K562 (cell line): ENCODE measurements around the gene CACNB1. TPM values are rescaled to one million over a fixed set of nuclear protein-coding genes. Genes with fewer than 3 reads are reported as not detected.

Experiments used
- ATAC-seq: fragments of 200-7000 bp; cut with Tn5 transposase; 3 replicates; pipeline ENCODE4 v1.9.1; 2020; ENCODE audit warnings: moderate library complexity
- BruUV-seq: library from RNA; stranded (reverse); fragments of 400-500 nt; replicated peaks from 2 replicates; lab custom pipeline; 2021; lab: Mats Ljungman, UMichigan
- CTCF ChIA-PET: fragments of 300-600 bp; formaldehyde crosslinking; extraction: SDS; loops from one replicate; lab custom pipeline; 2021; ENCODE audit warnings: low intra/inter-chr PET ratio; lab: Yijun Ruan, JAX
- POLR2A ChIA-PET: fragments of 300-600, 350-650 bp; sonication (Branson Sonifier 250); formaldehyde crosslinking; extraction: SDS; loops from one replicate; lab custom pipeline; 2021; ENCODE audit warnings: antibody characterized with exemption, inconsistent platforms; lab: Yijun Ruan, JAX
- DNase-seq, 4 experiments: peaks; one replicate each; pipeline versions ENCODE4 v3.0.0 to v3.0.0-alpha.2; 2011 to 2018; ENCODE audit warnings: low spot score in 3 of 4, mixed read lengths in 3 of 4; ENCODE audit errors: extremely low read depth in 1 of 4
- FAIRE-seq: peaks from 2 replicates; lab custom pipeline; 2011; peaks lifted over from hg19 to GRCh38; lab: Jason Lieb, UNC
- H2AFZ ChIP-seq: 2 replicates; pipeline ENCODE4 v1.6.0; 2011; ENCODE audit warnings: low read depth, low read length, control low read depth, inconsistent platforms
- H3K27ac ChIP-seq: fragments of 200-600 bp; 3 replicates; pipeline ENCODE4 v1.8.0; 2011; ENCODE audit warnings: low read depth, mild to moderate bottlenecking, control low read depth, inconsistent platforms, low read length, moderate library complexity, mixed read lengths; ENCODE audit errors: extremely low read depth
- H3K27me3 ChIP-seq, 2 experiments: fragments of 300-600 bp in 1 of 2; 2 replicates in 1 of 2; 3 replicates in 1 of 2; pipeline versions ENCODE4 v1.6.0 to v1.8.0; 2011; ENCODE audit warnings: inconsistent platforms in 2 of 2, low read length in 2 of 2, mild to moderate bottlenecking in 1 of 2, mixed read lengths in 1 of 2, moderate library complexity in 1 of 2; ENCODE audit not compliant: control insufficient read depth in 2 of 2, insufficient read depth in 2 of 2
- H3K36me3 ChIP-seq: fragments of 300-600 bp; 3 replicates; pipeline ENCODE4 v1.8.0; 2011; ENCODE audit warnings: mild to moderate bottlenecking, low read length, inconsistent platforms; ENCODE audit not compliant: control insufficient read depth, insufficient read depth
- H3K4me1 ChIP-seq, 2 experiments: fragments of 200-600 bp in 1 of 2; replicated peaks in 1 of 2; 2 replicates in 1 of 2; 3 replicates in 1 of 2; pipeline versions ENCODE4 v1.5.1 to v1.8.0; 2011; ENCODE audit warnings: inconsistent platforms in 2 of 2, low read length in 2 of 2, mild to moderate bottlenecking in 1 of 2, mixed read lengths in 1 of 2, moderate library complexity in 1 of 2; ENCODE audit not compliant: control insufficient read depth in 2 of 2, insufficient read depth in 2 of 2
- H3K4me2 ChIP-seq: 2 replicates; pipeline ENCODE4 v1.6.1; 2011; ENCODE audit warnings: low read length, control low read depth, inconsistent platforms, mixed read lengths; ENCODE audit not compliant: insufficient read depth
- H3K4me3 ChIP-seq: fragments of 200-600 bp; sonication (generic), shearing (Covaris generic); 2 replicates; pipeline ENCODE4 v1.5.1; 2016; ENCODE audit warnings: control low read depth, inconsistent platforms
- H3K79me2 ChIP-seq: fragments of 200-600 bp; 3 replicates; pipeline ENCODE4 v1.8.0; 2011; ENCODE audit warnings: low read length, inconsistent platforms; ENCODE audit not compliant: control insufficient read depth, insufficient read depth
- H3K9ac ChIP-seq, 2 experiments: 2 replicates each; pipeline versions ENCODE4 v1.6.0 to v1.6.1; 2011; ENCODE audit warnings: low read depth in 2 of 2, low read length in 2 of 2, control low read depth in 1 of 2, inconsistent platforms in 1 of 2, mild to moderate bottlenecking in 1 of 2, mixed read lengths in 1 of 2; ENCODE audit not compliant: insufficient read depth in 1 of 2
- H3K9me1 ChIP-seq: one replicate; pipeline ENCODE4 v1.6.0; 2011; ENCODE audit warnings: inconsistent platforms, mild to moderate bottlenecking, low read length, moderate library complexity; ENCODE audit not compliant: control insufficient read depth, insufficient read depth
- H3K9me3 ChIP-seq: replicated peaks from 2 replicates; pipeline ENCODE4 v1.5.1; 2011; ENCODE audit warnings: low read depth, low read length, inconsistent platforms; ENCODE audit not compliant: control insufficient read depth, insufficient read depth
- H4K20me1 ChIP-seq: replicated peaks from 2 replicates; pipeline ENCODE4 v1.6.1; 2011; ENCODE audit warnings: low read length, inconsistent platforms, mixed read lengths; ENCODE audit not compliant: control insufficient read depth, insufficient read depth
- ARID1B ChIP-seq: fragments of 450-650 bp; IDR thresholded peaks from 2 replicates; pipeline ENCODE4 v1.6.1; 2016; ENCODE audit warnings: antibody characterized with exemption, mild to moderate bottlenecking, inconsistent platforms
- BACH1 ChIP-seq: fragments of 200-800 bp; sonication (Bioruptor generic); IDR thresholded peaks from 2 replicates; pipeline ENCODE4 v1.6.1; 2016; ENCODE audit warnings: missing genetic modification characterization, missing compliant biosample characterization
- CBFA2T2 ChIP-seq: fragments of 450-650 bp; conservative IDR thresholded peaks from 2 replicates; pipeline ENCODE4 v1.6.1; 2017; ENCODE audit warnings: mild to moderate bottlenecking
- CBFA2T3 ChIP-seq: fragments of 450-650 bp; IDR thresholded peaks from 2 replicates; pipeline ENCODE4 v1.6.1; 2017
- CHD2 ChIP-seq: IDR thresholded peaks from 2 replicates; pipeline ENCODE4 v1.6.1; 2011; ENCODE audit warnings: low read depth, low read length
- EGR1 ChIP-seq: fragments of 450-650 bp; conservative IDR thresholded peaks from 2 replicates; pipeline ENCODE4 v1.6.1; 2017; ENCODE audit warnings: mild to moderate bottlenecking
- ELF2 ChIP-seq: fragments of 250-450 bp; sonication (Bioruptor Pico); IDR thresholded peaks from 2 replicates; pipeline ENCODE4 v1.5.0; 2021; ENCODE audit warnings: mild to moderate bottlenecking
- EP300 ChIP-seq: IDR thresholded peaks from 2 replicates; pipeline ENCODE4 v1.6.1; 2012; ENCODE audit warnings: low read length, improper control_type of control experiment
- HDGF ChIP-seq: fragments of 450-650 bp; IDR thresholded peaks from 2 replicates; pipeline ENCODE4 v1.6.1; 2016
- KDM1A ChIP-seq, 2 experiments: fragments of 450-650 bp; IDR thresholded peaks; 2 replicates each; pipeline ENCODE4 v1.6.1; 2016; ENCODE audit warnings: mild to moderate bottlenecking in 2 of 2
- MEF2A ChIP-seq: IDR thresholded peaks from 2 replicates; pipeline ENCODE4 v1.6.1; 2011; ENCODE audit warnings: low read depth, mild to moderate bottlenecking, low read length, moderate library complexity; ENCODE audit not compliant: control insufficient read depth
- NFATC3 ChIP-seq: fragments of 450-650 bp; IDR thresholded peaks from 2 replicates; pipeline ENCODE4 v1.6.1; 2017; ENCODE audit warnings: mild to moderate bottlenecking
- POLR2AphosphoS5 ChIP-seq: IDR thresholded peaks from 2 replicates; pipeline ENCODE4 v1.6.1; 2011; ENCODE audit warnings: mild to moderate bottlenecking, low read depth, low read length, moderate library complexity; ENCODE audit not compliant: control insufficient read depth, insufficient read depth
- RCOR1 ChIP-seq, 2 experiments: IDR thresholded peaks; 2 replicates each; pipeline ENCODE4 v1.6.1; 2012; ENCODE audit warnings: low read depth in 2 of 2, low read length in 2 of 2, borderline replicate concordance in 1 of 2, improper control_type of control experiment in 1 of 2
- TAF7 ChIP-seq: fragments of 450-650 bp; IDR thresholded peaks from 2 replicates; pipeline ENCODE4 v1.6.1; 2016; ENCODE audit warnings: missing genetic modification characterization, missing compliant biosample characterization
- TAL1 ChIP-seq: fragments of 450-650 bp; IDR thresholded peaks from 2 replicates; pipeline ENCODE4 v1.6.1; 2016; ENCODE audit warnings: mild to moderate bottlenecking
- TCF3 ChIP-seq: sonication (generic); formaldehyde crosslinking; IDR thresholded peaks from 2 replicates; pipeline ENCODE4 v1.4.0; 2020; ENCODE audit warnings: mild to moderate bottlenecking, missing genetic modification reagents
- TEAD4 ChIP-seq, 2 experiments: sonication (generic) in 1 of 2; formaldehyde crosslinking in 1 of 2; IDR thresholded peaks; 2 replicates each; pipeline versions ENCODE4 v1.6.1 to v1.8.0; 2012 to 2022; ENCODE audit warnings: borderline replicate concordance in 1 of 2, inconsistent platforms in 1 of 2, low read length in 1 of 2, mild to moderate bottlenecking in 1 of 2, missing genetic modification reagents in 1 of 2
- TRIM24 ChIP-seq, 2 experiments: fragments of 450-650 bp; IDR thresholded peaks; 2 replicates each; pipeline ENCODE4 v1.6.1; 2016
- TSC22D4 ChIP-seq: fragments of 450-650 bp; IDR thresholded peaks from 2 replicates; pipeline ENCODE4 v1.6.1; 2016; ENCODE audit warnings: missing genetic modification characterization, missing biosample characterization, control low read depth
- ZFP1 ChIP-seq: fragments of 450-650 bp; formaldehyde crosslinking; IDR thresholded peaks from 2 replicates; pipeline ENCODE4 v1.4.0; 2020; ENCODE audit warnings: mild to moderate bottlenecking, mixed read lengths
- ZNF217 ChIP-seq: sonication (generic); formaldehyde crosslinking; IDR thresholded peaks from 2 replicates; pipeline ENCODE4 v1.8.0; 2022; ENCODE audit warnings: mild to moderate bottlenecking, missing genetic modification reagents
- ZNF445 ChIP-seq: fragments of 250-450 bp; sonication (Bioruptor Pico); IDR thresholded peaks from 2 replicates; pipeline ENCODE4 v1.4.0; 2020; ENCODE audit warnings: low read depth, mild to moderate bottlenecking, moderate library complexity
- WGBS: fragments of 100-300 bp; shearing (Covaris generic); methylation state at CpG from one replicate; pipeline ENCODE4 v1.1.6; 2016; ENCODE audit warnings: low coverage, mixed read lengths; ENCODE audit not compliant: insufficient coverage; ENCODE audit errors: missing lambda C conversion rate; 5-methylcytosine and 5-hydroxymethylcytosine counted together
- in situ Hi-C: fragments of 300-500 bp; cut with MboI; formaldehyde crosslinking; loops from 4 replicates; pipeline ENCODE4 v1.15.0; 2018; ENCODE audit warnings: inconsistent platforms, mixed read lengths
- intact Hi-C: fragments of 100-400 bp; cut with micrococcal nuclease; formaldehyde crosslinking; loops from 2 replicates; pipeline ENCODE4 v1.14.2; 2022
- polyA plus RNA-seq, 8 experiments: library from polyadenylated mRNA; depleted of rRNA in 4 of 8; stranded (reverse) in 5 of 8; unstranded in 3 of 8; fragments of >200 nt; fragmentation: Nextera tagmentation in 2 of 8; fragmentation: Illumina TruSeq in 1 of 8; extraction: Ambion mirVana in 2 of 8; extraction: Trizol in 1 of 8; gene quantifications; 2 replicates each; pipeline versions ENCODE4 v1.2.1 to v1.2.3, GENCODE V29; 2011 to 2014; ENCODE audit warnings: inconsistent platforms in 1 of 8, missing spikeins in 1 of 8
- total RNA-seq, 7 experiments: library from RNA; depleted of rRNA in 6 of 7; stranded (reverse); fragments of >200 nt in 6 of 7; fragmentation: Illumina TruSeq in 2 of 7; extraction: Trizol in 2 of 7; gene quantifications; 2 replicates each; pipeline versions ENCODE4 v1.2.1 to v1.2.3, GENCODE V29; 2011 to 2021; ENCODE audit warnings: low replicate concordance in 1 of 7

CACNB1 gene
- total and polyA plus RNA-seq, 9 of the 15 experiments (the other 6 are each of a cell fraction or from before 2014, with no cell fraction given) = 0.08 to 7.4 (median 3.0) TPM

DNA sequence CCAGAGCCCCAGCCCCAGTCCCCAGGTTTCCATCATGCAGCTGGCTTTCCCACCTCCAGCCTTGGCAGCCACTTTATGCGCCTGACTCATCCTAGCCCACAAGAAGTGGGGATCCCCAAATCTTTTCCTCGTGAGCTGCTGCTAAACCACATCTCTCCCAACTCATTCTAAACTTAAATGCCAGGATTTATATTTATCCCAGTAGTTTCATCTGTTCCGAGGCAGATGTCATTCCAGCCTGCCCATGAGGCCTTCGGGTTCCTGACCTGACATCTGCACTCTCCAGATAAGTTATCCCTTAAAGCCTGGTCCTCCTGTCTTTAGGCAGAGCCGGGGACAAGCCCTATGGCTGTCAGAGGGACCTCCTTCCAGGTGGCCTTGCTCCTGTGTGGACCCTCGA is 62.6 kb downstream of the CACNB1 start:
- in situ Hi-C loops = no loop called here
- BruUV-seq = no TSS peak
- no peak for FAIRE-seq
- Histone ChIP-seq H2AFZ (no peak overlapping the region), H3K4me1 (peaks cover 5 to 13% of the 10 kb centered on the region in 2 experiments; a peak in 3 of 5 replicates), H3K9ac (no peak overlapping the region), H3K9me1 (no peaks in the 10 kb centered on the region), H3K79me2 (no peaks in the 10 kb centered on the region), H4K20me1 (no peaks in the 10 kb centered on the region), H3K4me2 (no peak overlapping the region), H3K27ac (no peak overlapping the region), H3K27me3 (peaks cover 4 to 33% of the 10 kb centered on the region in 2 experiments; a peak in 1 of 5 replicates), H3K9me3 (no peaks in the 10 kb centered on the region), H3K4me3 (no peak overlapping the region), H3K36me3 (no peaks in the 10 kb centered on the region)
- 0 out of 4 replicates have a peak, but pooled peaks of 1 of the 2 experiments have one; percentile 18 for TF ChIP-seq RCOR1 (IDR thresholded peaks at IDR 0.05; ENCODE audit: borderline replicate concordance in 1 of 2, low read depth in 2 of 2, low read length in 2 of 2)
- no peak for TF ChIP-seq ZFP1 (CRISPR knock-in tag)
- TF ChIP-seq TEAD4 (IDR thresholded peaks at IDR 0.05; ENCODE audit: low read length) = peak; percentile 63; the same call in 1 of the 2 replicates
- TF ChIP-seq TEAD4 (CRISPR knock-in tag; IDR thresholded peaks at IDR 0.05; ENCODE audit: borderline replicate concordance) = no peak
- TF ChIP-seq NFATC3 = no peak
- TF ChIP-seq TRIM24 (IDR thresholded peaks at IDR 0.05) = peak in 1 of 2 experiments; percentile 27; a peak in 2 of 4 replicates
- TF ChIP-seq ELF2 = no peak
- TF ChIP-seq MEF2A = no peak
- TF ChIP-seq KDM1A (IDR thresholded peaks at IDR 0.05) = 0 out of 4 replicates have a peak, but pooled peaks of 1 of the 2 experiments have one; percentile 10
- no peak for TF ChIP-seq CHD2
- no peak for TF ChIP-seq HDGF
- TF ChIP-seq TSC22D4 (tag) = no peak
- TF ChIP-seq ARID1B = peak; percentile 71
- no peak for TF ChIP-seq EGR1
- 0 out of 2 replicates have a peak, but pooled peaks have one; percentile 22 for TF ChIP-seq POLR2AphosphoS5
- no peak for TF ChIP-seq ZNF445 (CRISPR knock-in tag)
- TF ChIP-seq TAL1 = peak; percentile 78
- no peak for TF ChIP-seq TAF7 (tag)
- TF ChIP-seq CBFA2T3 = peak; percentile 84
- peak; percentile 29; the same call in 1 of the 2 replicates for TF ChIP-seq EP300
- TF ChIP-seq TCF3 = peak; percentile 70
- peak; percentile 79 for TF ChIP-seq CBFA2T2
- TF ChIP-seq BACH1 (tag) = no peak
- no peak for TF ChIP-seq ZNF217
- DNase-seq = peak in 3 of 4 experiments; percentile 34 to 40 (median 36)
- POLR2A ChIA-PET = no interaction called here
- CTCF ChIA-PET = interaction anchor here (0.6 kb wide), 2 partner anchors 81 to 131 kb away, joined by 3 read pairs; no protein-coding TSS in a partner anchor
- ATAC-seq = no peak
- intact Hi-C loops = no loop called here
- WGBS = 2% methylated on average over 6 of the region's 6 CpGs
